Stimulated activated CD4-positive, alpha-beta T cell treated with anti-CD3 and anti-CD28 coated beads, TNF-alpha, amount 100 ng/mL, for 24 hours (primary cell): Measurements from ENCODE around the gene LAMC2.
A peak's percentile ranks its signal among the peaks of the same experiment; 100 is the strongest.

ENCODE experiments used
- DNase-seq, 3 experiments: peaks; one replicate each; pipeline ENCODE4 v3.0.0-alpha.2; 2020; ENCODE audit warnings: low read depth in 3 of 3

LAMC2 gene

GRCh38 chr1:183168308-183168707 is 17.8 kb upstream of the LAMC2 start:
- DNase-seq: no peak

GRCh38 chr1:183173828-183174227 is 12.2 kb upstream of the LAMC2 start:
- DNase-seq: no peak

- DNase-seq: no peak
These were observed 10.4 kb upstream of the LAMC2 start for GRCh38 chr1:183175631-183176030.

GRCh38 chr1:183178545-183178944 is 7.5 kb upstream of the LAMC2 start:
- no peak for DNase-seq

GRCh38 chr1:183179033-183179432 is 7.0 kb upstream of the LAMC2 start:
- no peak for DNase-seq

- DNase-seq: no peak
These were observed 5.8 kb upstream of the LAMC2 start for GRCh38 chr1:183180218-183180617.

GRCh38 chr1:183180634-183181056 is 5.4 kb upstream of the LAMC2 start:
- DNase-seq: no peak

GRCh38 chr1:183186841-183187240 is 777 bp downstream of the LAMC2 start:
- no peak for DNase-seq

GRCh38 chr1:183188240-183188639 is 2.2 kb downstream of the LAMC2 start:
- no peak for DNase-seq

- no peak for DNase-seq
These were observed 5.8 kb downstream of the LAMC2 start for GRCh38 chr1:183191833-183192232.

- DNase-seq: no peak
These were observed 8.0 kb downstream of the LAMC2 start for GRCh38 chr1:183193963-183194525.

- peak in 1 of 3 experiments; percentile 9 for DNase-seq
These were observed 8.6 kb downstream of the LAMC2 start for GRCh38 chr1:183194527-183195141.

GRCh38 chr1:183195142-183195574 is 9.1 kb downstream of the LAMC2 start:
- no peak for DNase-seq

GRCh38 chr1:183197762-183198161 is 11.7 kb downstream of the LAMC2 start:
- no peak for DNase-seq

- DNase-seq: no peak
These were observed 12.4 kb downstream of the LAMC2 start for GRCh38 chr1:183198463-183198862.

GRCh38 chr1:183199304-183199703 is 13.2 kb downstream of the LAMC2 start:
- DNase-seq: no peak

GRCh38 chr1:183200451-183200850 is 14.4 kb downstream of the LAMC2 start:
- DNase-seq: no peak

GRCh38 chr1:183203094-183203493 is 17.0 kb downstream of the LAMC2 start:
- DNase-seq: no peak

- no peak for DNase-seq
These were observed 19.2 kb downstream of the LAMC2 start for GRCh38 chr1:183205196-183205781.

- no peak for DNase-seq
These were observed 20.6 kb downstream of the LAMC2 start for GRCh38 chr1:183206538-183207122.

GRCh38 chr1:183209533-183210158 is 23.6 kb downstream of the LAMC2 start:
- DNase-seq: no peak

GRCh38 chr1:183210681-183211080 is 24.6 kb downstream of the LAMC2 start:
- DNase-seq: no peak

- DNase-seq: no peak
These were observed 26.8 kb downstream of the LAMC2 start for GRCh38 chr1:183212870-183213269.
